GM18861 (cell line): ENCODE measurements around the gene GPR68.
"Not testable (repeated sequence)": the region's sequence is repeated elsewhere in the genome, so short reads cannot be mapped to it uniquely, and the experiment has no call there.

Source experiments
- ATAC-seq: cut with Tn5 transposase; IDR thresholded peaks from one replicate; pipeline ENCODE4 v1.9.1; 2021; ENCODE audit not compliant: unreplicated experiment

Gene GPR68

DNA sequence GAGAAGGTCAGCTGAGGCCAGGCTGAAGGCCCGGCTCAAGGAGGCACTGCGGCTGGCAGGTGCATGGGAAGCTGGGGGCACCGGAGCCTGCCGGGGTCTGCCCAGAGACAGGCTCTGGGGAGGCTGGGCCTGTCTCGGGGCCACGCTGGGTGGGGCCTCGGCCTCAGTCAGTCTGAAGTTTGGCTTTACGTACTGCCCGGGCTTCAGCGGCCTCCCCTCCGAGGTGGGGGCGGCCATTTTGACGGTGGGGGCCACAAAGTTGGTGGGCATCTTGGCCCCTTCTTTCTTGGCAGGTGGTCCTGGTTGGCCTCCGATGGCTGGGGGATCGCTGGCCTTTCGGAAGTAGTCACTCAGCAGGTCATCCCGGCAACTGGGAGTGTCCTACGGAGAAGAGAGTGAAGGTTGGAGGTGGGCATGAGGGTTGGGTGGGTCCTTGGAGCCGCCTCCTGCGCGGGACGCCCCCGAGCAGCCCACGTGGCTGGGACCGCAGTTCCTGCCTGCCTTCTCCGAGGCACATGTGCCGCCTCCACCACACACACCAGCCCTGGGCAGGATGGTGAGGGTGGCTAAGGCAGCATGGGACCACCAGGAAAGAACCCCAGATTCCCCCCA is 28.9 kb upstream of the GPR68 start:
- no peak for ATAC-seq

DNA sequence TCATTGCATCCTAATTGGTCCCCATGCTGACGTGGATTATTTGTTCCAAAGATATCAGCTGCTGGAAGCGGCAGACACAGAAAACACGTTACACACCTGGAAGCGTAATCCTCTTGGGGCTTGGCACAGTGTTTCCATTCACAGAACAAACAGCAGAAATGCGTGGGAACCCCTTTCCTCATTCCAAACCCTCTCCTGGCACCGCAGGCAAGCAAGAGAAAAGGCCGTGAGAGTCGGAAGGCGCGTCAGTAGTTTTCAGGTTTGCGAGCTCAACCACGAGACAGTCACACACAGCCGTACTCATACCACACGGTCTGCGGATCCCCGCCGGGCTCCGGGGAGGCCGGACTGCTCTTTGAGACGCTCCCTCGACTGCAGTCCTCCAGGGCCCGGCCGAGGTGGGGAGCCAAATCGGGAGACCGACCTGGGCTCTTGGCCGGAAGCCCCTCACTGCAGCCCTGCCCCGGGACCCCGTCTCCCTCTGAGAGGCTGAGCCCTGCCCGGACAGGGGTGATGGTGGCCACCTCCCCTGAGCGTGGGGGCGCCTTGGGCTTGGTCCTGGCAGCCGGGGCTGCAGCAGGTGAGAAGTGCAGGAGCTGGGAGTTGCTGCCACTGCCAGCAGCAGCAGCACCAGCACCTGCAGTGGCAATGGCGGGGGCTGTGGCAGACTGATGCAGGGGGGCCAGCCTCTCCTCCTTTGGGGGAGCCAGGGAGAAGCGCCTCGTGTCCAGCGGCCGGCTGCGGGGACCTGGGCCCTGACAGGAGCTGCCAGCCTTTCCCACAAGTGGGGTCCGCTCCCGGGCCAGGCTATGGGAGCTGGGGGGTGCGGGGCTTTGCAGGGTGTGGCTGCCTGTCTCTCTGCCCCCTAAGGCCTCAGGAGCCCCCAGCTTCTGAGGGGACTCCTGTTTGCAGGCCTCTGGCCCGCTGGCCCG is 28.1 kb upstream of the GPR68 start:
- ATAC-seq: no peak

DNA sequence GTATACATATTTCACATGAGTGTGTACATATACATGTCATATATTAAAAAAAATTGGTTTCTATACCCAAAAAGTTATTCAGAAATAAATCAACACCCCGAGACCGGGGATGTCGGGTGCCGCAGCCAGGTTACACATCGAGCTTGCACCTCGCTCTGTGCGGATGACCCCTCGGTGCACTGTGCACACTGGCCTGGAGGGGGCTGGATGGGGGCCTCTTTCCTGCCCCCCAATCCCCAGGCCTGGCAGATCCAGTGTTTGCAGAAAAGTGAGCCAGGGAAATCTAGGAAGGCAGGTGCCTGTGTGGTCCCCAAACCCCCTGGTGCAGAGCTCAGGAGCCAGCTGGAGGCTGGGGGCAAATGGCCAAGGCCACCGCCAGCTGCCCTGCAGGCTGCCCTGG is 27.1 kb upstream of the GPR68 start:
- ATAC-seq: no peak

DNA sequence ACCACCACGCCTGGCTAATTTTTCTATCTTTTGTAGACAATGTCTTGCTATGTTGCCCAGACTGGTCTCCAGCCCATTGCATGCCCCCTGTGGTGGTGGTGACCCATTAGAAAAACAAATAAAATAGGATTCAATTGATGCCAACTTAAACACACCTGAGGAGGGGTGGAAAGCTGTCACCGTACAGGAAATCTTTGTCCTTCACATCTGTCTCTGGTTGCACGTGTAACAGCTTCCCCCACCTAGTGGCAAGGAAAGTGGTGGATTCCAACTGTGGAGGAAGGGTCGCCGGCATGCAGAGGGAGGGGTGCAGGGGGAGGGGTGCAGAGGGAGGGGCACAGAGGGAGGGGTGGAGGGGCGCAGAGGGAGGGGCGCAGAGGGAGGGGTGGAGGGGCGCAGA is 26.1 kb upstream of the GPR68 start:
- no peak for ATAC-seq

DNA sequence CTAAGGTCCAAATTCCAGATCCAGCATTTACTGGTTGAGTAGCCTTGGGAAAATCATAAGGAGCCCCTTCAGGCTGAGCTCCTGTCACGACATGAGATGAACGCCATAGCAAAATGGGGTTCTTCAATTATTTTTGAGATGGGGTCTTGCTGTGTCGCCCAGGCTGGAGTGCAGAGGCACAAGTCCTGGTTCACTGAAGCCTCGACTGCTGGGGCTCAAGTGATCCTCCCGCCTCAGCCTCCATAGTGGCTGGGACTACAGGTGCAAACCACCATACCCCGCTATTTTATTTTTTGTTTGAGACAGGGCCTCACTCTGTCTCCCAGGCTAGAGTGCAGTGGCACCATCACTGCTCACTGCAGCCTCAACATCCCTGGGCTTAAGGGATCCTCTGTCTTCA is 25.7 kb upstream of the GPR68 start:
- no peak for ATAC-seq

DNA sequence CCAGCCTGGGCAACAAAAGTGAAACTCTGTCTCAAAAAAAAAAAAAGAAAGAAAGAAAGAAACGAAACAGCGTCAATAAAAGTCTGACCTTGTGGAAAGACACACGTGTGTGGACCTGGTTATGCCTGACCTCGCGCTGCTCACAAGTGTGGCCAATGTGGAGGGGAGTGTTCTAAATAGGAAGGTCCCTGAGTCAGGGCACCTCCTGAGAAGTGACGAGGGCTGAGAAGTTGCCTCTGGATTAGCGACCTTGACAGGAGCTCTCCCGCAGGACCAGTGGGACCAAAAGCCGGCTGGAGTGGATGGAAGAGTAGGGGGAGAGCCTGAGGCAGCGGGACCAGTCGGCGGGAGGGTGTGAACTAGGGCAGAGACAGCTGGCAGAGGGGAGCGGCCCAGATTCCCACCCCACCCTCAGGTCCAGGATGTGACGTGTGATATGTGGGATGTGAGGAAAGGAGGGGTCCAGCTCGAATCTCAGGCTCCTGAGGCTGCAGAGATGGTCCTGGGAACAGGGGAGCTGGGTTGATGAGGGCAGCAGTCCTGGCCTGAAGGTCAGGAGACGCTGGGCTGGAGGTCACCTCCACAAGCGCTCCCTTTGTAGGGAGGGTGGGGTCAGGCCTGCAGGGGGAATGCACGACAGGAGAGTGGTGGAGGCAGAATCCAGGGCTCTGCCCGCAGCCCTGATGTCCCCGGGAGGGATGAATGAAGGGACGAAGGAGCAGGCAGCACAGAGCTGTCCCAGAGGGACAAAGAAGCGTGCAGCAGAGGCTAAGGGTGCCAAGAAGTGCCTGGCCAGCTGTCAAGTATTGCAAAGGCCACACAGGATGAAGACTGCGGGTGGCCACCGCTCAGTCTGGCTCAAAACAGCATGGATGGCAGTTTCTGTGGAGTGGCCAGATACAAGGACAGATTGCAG is 24.8 kb upstream of the GPR68 start:
- no peak for ATAC-seq

DNA sequence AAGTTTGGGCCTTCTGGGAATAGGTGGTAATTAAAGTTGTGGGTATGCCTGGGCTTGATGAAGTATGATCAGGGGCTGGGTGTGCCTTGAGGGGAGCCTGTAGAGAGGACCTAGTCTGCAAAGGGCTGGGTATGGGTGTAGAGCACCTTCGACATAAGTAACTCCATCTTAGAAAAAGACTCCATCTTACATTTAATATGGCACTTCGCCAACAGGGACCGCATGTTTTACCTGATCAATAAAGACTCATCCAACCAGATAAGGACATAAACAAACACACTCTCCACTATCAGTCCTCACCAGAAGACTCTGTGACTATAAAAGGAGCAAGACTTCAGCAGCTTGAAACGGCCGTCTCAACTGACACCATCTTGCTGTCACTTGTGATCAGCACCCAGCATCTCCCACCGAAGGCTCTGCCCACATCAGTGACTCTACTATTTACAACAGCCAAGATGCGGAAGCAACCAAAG is 23.5 kb upstream of the GPR68 start:
- no peak for ATAC-seq

DNA sequence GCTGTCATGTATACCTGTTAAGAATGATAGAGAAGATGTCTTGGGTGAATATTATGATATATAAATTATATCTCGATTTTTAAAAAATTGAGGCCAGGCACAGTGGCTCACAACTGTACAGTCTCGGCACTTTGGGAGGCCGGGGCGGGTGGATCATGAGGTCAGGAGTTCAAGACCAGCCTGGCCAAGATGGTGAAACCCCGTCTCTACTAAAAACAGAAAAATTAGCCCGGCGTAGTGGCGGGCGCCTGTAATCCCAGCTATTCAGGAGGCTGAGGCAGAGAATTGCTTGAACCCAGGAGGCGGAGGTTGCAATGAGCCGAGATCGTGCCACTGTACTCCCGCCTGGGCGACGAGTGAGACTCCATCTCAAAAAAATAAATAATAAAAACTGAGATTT is 21.8 kb upstream of the GPR68 start:
- ATAC-seq: not testable (repeated sequence)

DNA sequence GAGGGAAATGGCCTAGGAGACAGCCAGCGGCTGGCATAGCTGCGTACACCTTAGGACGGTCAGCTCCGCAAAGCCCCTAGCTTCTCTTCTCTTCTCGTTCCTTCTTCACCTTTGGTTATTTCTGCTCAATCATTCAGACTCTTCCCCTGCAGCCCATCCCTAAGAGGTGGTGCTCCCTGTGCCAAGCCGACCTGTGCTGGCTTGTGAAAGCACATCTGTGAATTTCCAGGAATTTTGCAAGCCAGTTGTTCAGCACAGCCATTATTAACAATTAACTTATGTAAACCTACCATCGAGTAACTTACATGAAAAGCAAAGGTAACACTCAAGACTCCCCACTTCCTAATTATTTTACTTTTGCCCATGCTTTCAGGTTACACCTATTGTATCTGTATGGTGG is 20.9 kb upstream of the GPR68 start:
- ATAC-seq: no peak

DNA sequence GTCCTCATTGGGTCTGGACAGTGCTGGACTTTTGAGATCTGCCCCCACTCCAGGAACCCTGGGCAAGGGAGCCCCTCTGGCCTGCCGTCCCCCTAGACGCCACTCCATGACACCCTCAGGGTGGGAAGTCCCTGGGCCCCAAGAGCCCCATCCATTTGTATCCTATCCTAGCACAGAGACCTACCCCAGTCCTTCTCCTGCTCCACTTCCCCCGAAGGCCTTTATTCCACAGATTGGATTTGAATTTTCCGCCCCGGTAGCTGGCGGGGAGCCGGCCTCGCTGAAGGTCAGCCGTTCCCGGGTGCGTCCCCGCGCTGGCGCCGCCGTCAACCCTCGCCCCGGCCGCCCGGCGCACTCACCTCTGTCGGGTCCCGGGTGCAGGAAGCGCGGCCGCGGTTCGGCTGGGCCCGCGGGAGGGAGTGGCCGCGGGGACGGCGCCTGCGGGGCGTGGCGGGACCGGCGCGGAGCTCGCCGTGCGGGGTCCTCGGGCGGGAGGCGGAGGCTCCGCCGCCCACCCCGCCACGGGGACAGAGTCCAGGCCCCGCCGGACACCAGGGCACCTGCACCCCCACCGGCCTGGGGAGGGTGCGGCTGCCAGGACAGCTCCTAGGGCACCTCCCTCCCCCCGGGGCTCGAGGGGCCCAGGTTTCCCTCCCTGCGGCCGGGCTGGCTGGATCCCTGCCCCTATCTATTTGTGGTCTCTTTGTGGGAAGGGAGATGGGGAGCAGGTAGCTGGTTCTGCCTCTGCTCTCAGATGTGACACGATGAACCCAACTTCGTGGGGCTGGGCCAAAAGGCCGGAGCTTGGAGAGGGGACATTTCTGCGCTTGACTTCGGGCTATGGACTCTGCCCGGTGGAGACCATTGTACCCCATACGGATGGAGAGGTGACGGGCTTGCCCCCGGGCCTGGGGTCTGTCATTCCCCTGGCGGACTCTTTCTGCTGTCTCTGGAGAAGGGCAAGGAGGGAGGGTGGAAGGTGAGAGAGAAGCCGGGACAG is 19.9 kb upstream of the GPR68 start:
- ATAC-seq: no peak

DNA sequence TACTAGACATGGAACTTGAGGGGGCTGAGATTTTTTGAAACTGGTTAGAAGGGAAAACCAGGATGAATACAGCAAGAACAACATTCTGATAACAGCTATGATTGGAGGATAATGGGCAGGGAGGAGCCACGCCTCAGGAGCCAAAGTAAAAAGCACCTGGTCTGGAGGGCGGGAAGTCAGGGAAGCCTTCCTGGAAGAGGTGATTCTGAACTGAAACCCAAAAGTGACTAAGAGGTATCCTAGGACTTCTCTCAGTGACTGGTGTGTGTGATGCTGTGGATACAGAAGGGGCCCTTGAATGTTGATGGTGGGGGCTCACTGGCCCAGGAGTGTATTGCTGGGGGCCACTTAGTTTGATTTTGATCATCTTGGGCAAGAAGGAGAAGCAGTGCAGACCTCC is 18.8 kb upstream of the GPR68 start:
- ATAC-seq: no peak

DNA sequence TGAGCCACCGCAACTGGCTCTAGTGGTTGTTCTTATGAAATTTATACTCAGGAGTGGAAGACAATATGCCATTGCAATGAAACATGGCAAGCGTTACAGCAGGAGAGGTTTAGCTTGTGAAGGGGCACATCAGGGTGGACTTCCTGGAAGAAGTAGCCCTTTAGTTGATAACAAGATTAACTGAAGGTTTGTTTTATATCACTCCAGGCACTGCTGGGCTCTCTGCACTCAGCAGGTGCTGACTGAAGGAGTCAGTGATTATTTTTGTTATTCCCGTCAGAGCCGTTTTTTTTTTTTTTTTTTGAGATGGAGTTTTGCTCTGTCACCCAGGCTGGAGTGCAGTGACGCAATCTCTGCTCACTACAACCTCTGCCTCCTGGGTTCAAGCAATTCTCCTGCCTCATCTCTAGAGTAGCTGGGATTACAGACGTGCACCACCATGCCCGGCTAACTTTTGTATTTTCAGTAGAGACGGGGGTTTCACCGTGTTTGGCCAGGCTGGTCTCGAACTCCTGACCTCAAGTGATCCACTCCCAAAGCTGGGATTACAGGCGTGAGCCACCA is 17.6 kb upstream of the GPR68 start:
- ATAC-seq: no peak

DNA sequence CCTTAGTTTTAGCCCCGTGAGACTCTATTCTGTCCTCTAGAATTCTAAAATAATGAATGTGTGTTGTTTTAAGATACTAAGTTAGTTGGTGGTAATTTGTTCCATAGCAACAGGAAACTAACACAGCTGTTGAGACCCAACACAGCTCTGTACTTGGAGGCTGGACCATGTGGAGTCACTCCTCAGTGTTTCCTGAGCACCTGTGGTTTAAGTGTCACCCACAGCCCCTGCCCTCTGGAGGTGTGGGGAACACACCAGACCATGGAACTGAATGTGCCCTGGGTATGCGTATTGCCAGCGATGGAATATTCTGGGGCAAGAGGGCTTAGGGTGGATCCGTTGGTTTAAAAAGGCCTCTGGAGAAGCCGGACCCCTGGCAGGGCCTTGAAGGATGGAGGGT is 16.6 kb upstream of the GPR68 start:
- ATAC-seq: no peak

DNA sequence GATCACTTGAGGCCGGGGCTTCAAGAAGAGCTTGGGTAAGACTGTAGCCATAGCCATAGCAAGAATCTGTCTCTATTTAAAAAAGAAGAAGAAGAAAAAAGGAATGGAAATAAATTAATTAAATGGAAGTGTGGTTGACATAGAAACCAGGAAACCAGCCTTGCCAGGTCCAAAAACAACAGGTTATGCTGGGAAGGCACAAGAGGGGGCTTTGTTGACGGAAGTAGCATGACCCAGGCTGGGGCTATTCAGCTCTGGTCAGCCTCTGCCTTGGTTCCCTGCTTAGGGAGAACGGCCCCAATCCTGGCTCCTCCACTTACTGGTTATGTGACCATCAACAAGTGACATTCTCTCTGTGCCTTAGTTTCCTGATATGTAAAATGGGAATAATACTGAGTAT is 14.4 kb upstream of the GPR68 start:
- no peak for ATAC-seq

DNA sequence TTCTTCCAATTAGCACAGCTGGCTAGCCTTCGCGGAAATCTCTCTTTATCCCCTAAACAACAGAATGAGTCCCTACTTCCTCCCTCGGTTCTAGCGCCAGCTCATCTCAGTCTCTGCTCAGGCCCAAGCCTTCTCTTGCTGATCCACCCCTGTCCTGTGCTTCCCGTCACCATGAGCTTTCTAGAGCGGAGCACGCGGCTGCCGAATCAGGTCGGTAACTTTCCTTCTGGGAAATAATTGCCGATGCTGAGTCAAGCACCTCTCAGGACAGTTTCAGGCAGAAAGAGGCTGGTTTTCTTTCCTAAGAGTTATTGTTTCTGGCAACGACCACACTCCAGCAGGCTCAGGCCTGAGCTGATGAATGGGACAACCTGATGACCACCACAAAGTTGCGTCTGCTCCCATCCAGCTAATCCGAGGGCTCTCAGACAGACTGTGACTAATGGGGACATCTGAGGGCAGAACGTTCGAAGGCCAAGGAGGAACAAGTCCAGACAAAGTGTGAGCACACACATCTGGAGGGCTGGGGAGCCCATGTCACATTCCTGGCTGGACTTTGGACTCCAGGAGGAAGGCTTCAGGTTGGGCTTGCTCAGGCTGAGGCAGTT is 13.6 kb upstream of the GPR68 start:
- ATAC-seq: no peak

DNA sequence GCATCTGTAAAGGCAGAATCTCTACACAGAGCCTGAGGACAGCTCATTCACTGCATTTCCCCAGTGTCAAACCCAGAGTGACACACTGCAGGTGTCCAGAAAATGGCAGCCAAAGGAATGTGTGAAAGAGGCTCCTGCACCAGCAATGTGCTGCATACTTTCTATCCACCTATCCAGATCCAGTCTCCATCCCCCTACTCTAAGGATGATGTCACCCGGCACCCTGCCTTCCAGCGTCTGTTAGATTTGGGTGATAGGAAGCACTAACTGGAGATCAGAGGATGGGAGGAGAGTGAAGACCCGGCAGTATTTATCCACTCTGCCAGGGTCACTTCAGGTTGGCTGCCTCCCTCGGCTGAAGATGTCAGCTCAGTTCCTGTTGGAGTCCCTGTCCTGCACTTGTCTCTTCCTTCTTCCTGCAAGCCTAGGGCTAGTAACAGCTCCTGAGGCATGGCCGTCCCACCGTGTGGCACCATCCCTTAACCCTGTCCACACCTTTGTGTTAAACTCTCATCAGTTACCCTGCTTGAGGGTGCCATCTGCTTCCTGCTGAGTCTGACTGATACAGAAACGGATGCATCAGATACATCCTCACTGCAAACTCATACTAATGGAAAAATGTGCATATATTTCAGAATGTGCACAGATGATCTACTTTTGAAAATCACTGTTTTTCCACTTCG is 13.0 kb upstream of the GPR68 start:
- no peak for ATAC-seq

DNA sequence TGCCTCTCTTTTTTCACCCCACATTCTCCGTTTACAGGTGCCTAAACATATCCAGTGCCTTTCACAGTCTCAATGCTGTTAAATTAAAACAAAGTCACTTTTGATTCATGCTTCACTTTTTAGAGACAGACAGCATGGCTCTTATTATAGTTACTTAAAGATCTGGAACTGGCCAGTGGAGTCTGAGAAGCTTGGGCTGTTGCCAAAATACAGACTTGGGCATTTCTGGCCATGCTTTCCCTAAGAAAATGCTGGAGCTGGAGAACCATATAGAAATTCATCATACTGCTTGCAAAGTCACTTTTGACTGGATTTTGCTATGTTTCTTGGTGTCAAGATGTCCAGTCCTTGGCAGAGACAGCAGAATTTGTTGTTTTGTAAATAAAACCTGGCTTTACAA is 12.2 kb upstream of the GPR68 start:
- ATAC-seq: no peak

DNA sequence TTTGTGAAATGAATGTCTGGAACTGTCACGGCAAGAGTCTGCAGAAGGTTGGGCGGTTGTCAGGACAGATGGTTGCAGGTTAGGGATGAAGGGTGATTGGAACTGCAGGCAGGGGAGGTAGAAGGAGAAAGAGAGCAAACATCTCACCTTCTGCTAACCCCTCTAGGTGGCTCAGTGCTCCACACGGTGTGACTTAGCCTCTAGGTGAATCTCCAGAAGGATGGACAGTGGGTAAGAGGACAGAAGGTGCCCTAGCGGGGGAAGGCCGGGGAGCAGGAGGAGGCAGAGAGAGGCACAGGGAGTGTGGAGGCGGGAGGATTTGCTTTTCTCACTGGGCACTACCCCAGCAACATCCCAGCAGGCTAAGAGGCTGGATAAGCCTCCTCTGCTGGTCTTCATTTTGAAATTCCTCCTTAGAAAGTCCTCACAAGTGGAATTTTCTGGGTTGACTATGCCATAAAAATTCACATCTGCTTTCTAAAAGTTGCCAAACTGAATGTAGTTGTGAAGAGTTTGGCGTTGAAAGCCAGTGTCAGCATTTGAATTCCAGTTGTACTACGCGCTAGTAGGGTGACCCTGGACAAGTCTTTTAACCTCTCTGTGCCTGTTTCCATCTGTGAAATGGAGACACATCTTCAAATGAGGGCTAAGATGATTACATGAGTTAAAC is 10.7 kb upstream of the GPR68 start:
- no peak for ATAC-seq
